Measurements from ENCODE around the gene MEMO1. TPM values are rescaled to one million over a fixed set of nuclear protein-coding genes. Genes with fewer than 3 reads are reported as not detected.

Gene MEMO1
- total RNA-seq, 1 experiment from 2014 or later: 44.7 TPM

DNA sequence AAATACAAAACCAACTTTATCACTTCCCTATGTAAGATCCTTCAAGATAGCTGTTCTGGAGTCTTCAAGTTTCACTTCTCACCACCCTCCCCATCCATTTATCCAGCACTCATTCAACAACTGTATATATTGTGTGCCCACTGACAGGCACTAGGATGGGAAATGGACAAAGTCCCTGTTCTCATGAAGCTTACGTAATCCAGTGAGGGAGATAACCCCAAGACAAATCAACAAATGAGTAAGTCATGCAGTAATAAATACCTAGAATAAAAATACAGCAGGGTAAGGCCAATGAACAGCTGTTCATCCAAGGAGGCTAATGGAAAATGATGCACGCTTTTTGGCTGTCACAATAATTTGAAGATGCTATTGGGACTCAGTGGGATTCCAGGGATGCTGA is 133.8 kb downstream of the MEMO1 start (continued):
- TF ChIP-seq, protein P1, sequence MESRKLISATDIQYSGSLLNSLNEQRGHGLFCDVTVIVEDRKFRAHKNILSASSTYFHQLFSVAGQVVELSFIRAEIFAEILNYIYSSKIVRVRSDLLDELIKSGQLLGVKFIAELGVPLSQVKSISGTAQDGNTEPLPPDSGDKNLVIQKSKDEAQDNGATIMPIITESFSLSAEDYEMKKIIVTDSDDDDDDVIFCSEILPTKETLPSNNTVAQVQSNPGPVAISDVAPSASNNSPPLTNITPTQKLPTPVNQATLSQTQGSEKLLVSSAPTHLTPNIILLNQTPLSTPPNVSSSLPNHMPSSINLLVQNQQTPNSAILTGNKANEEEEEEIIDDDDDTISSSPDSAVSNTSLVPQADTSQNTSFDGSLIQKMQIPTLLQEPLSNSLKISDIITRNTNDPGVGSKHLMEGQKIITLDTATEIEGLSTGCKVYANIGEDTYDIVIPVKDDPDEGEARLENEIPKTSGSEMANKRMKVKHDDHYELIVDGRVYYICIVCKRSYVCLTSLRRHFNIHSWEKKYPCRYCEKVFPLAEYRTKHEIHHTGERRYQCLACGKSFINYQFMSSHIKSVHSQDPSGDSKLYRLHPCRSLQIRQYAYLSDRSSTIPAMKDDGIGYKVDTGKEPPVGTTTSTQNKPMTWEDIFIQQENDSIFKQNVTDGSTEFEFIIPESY (IDR thresholded peaks at IDR 0.05; ENCODE audit: extremely low read depth, insufficient replicate concordance, low read length): no peak
- no peak for TF ChIP-seq SIN3A (IDR thresholded peaks at IDR 0.05; ENCODE audit: low read depth)
- no peak for TF ChIP-seq EZH2phosphoT487 (IDR thresholded peaks at IDR 0.05; ENCODE audit: borderline replicate concordance)
- TF ChIP-seq RAD21 (IDR thresholded peaks at IDR 0.05; ENCODE audit: low read depth): no peak
- TF ChIP-seq ZFX (IDR thresholded peaks at IDR 0.05): no peak
- no peak for TF ChIP-seq FOSL1 (IDR thresholded peaks at IDR 0.05; ENCODE audit: low read depth)
- no peak for TF ChIP-seq CEBPB (IDR thresholded peaks at IDR 0.05; ENCODE audit: low read depth)
- TF ChIP-seq SP1 (IDR thresholded peaks at IDR 0.05; ENCODE audit: low read depth): no peak
- TF ChIP-seq CBX3 (IDR thresholded peaks at IDR 0.05; ENCODE audit: low read depth): no peak
- no peak for TF ChIP-seq TCF7L2 (IDR thresholded peaks at IDR 0.05; ENCODE audit: borderline replicate concordance, extremely low read depth, insufficient read depth, insufficient read length)
- TF ChIP-seq, protein P2, sequence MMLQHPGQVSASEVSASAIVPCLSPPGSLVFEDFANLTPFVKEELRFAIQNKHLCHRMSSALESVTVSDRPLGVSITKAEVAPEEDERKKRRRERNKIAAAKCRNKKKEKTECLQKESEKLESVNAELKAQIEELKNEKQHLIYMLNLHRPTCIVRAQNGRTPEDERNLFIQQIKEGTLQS (IDR thresholded peaks at IDR 0.05): no peak

DNA sequence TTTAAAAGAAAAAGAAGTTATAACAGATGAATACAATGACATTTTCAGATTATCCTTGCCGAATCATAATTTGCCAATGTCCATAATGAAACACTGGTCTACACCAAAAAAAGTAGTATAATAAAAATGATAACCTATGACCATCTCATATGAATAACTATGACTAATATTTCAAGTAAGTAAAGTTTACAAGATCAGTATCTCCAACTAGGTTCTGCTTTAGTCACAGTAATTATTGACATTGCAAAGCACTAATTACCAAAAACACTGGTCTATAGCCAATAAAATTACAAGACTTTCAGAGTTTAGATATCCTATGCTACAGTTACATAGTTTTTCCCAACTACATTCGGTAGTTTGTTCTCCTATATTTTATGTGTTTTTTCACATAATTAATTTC is 136.7 kb downstream of the MEMO1 start:
- Histone ChIP-seq H3K27me3 (ENCODE audit: insufficient read depth, low read length) (no peaks in the 10 kb centered on the region), H3K4me2 (ENCODE audit: low read length) (no peak overlapping the region), H3K9me3 (ENCODE audit: control insufficient read depth in 1 of 2, insufficient read depth in 1 of 2, low read depth in 1 of 2, low read length in 2 of 2) (no peaks in the 10 kb centered on the region), H3K9me2 (ENCODE audit: insufficient read depth) (peaks cover 3% of the 10 kb centered on the region; the same call in 1 of the 2 replicates), H2AFZ (ENCODE audit: low read depth, low read length, poor library complexity, severe bottlenecking) (no peak overlapping the region), H3K79me2 (ENCODE audit: insufficient read depth, low read length) (no peaks in the 10 kb centered on the region), H3K27ac (ENCODE audit: low read depth, low read length) (no peak overlapping the region), H3K4me3 (replicated peaks in 1 of 2; ENCODE audit: low read depth in 1 of 2, low read length in 2 of 2) (no peak overlapping the region), H3K4me1 (ENCODE audit: control insufficient read depth in 1 of 2, insufficient read depth in 2 of 2, low read length in 2 of 2) (peaks cover 0 to 10% of the 10 kb centered on the region in 2 experiments; a peak in 1 of 4 replicates), H3K9ac (ENCODE audit: low read length) (no peak overlapping the region), H3K36me3 (ENCODE audit: control insufficient read depth in 1 of 2, insufficient read depth in 2 of 2, low read length in 2 of 2) (no peaks in the 10 kb centered on the region), H4K20me1 (ENCODE audit: insufficient read depth) (peaks cover 5% of the 10 kb centered on the region; the same call in 1 of the 2 replicates)
- ChIA-PET RAD21 (ENCODE audit: low non-redundant PET in 1 of 2, low total read pairs in 2 of 2, uncharacterized antibody in 2 of 2, unreplicated experiment in 2 of 2) (no interaction called here), POLR2A (no interaction called here), CTCF (no interaction called here)
- no peak for ATAC-seq
- no TSS peak for BruUV-seq (replicated peaks)
- DNase-seq (ENCODE audit: low read depth, low spot score): no peak
- intact Hi-C loops (cut with micrococcal nuclease): no loop called here
- TF ChIP-seq ZFX (IDR thresholded peaks at IDR 0.05) (no peak), SP1 (IDR thresholded peaks at IDR 0.05; ENCODE audit: low read depth) (no peak), EGR1 (IDR thresholded peaks at IDR 0.05; ENCODE audit: low read depth) (no peak), ZNF274 (IDR thresholded peaks at IDR 0.05; ENCODE audit: low read depth, low read length) (no peak), CEBPB (IDR thresholded peaks at IDR 0.05; ENCODE audit: low read depth) (no peak), EZH2phosphoT487 (IDR thresholded peaks at IDR 0.05; ENCODE audit: borderline replicate concordance) (no peak), POLR2A (IDR thresholded peaks at IDR 0.05; ENCODE audit: borderline replicate concordance, extremely low read depth, insufficient read depth, insufficient read length) (no peak), YY1 (IDR thresholded peaks at IDR 0.05; ENCODE audit: extremely low read depth, insufficient replicate concordance, low read depth, low read length) (no peak), TCF7L2 (IDR thresholded peaks at IDR 0.05; ENCODE audit: borderline replicate concordance, extremely low read depth, insufficient read depth, insufficient read length) (no peak)

Measured in HCT116 (cell line).